Hematopoietic multipotent progenitor cell treated with erythropoietin and hydrocortisone succinate and interleukin-3 and kit ligand, for 17 days (in vitro differentiated cells): ENCODE measurements around the gene GPATCH8.

ENCODE experiments used
- DNase-seq: peaks from one replicate; pipeline ENCODE4 v3.0.0-alpha.2; 2015; ENCODE audit warnings: low spot score

GPATCH8 gene

GRCh38 chr17:44451016-44451627, 52.1 kb downstream of the GPATCH8 start:
- no peak for DNase-seq

DNA sequence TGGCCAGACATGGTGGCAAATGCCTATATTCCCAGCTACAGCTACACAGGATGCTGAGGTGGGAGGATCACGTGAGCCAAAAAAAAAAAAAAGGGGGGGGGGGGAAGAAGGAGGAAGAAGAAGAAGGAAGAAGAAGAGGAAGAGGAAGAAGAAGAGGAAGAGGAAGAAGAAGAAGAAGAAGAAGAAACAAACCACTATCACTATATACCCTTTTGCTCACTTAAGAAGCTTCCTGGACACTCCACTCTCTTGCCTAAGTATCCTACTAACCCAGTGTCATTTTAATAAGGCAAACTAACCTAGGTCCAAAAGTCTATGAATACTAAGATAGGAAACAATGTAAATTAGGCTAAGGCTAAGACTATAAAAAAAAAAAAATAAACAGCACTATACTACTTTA, 54.8 kb downstream of the GPATCH8 start:
- DNase-seq = no peak

DNA sequence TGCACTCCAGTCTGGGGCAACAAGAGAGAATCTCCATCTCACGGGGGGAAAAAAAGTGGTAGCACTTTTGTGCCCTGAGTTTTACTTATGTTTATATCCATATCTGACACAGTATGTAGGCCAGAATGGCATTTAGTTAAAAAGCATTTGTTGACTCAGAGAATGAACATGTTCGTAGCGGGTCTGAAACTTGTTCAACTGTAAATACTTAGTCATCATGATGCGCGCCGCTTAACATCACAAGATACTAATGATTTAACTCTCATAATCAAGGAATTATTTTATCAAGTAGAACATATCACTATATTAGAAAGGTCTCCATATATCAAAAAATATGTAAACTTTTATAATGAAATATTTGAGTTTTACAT, 58.5 kb downstream of the GPATCH8 start:
- DNase-seq = no peak

- no peak for DNase-seq
Observed at GRCh38 chr17:44442806-44443205, 60.4 kb downstream of the GPATCH8 start.

GRCh38 chr17:44439168-44439567, 64.0 kb downstream of the GPATCH8 start:
- DNase-seq = no peak

- no peak for DNase-seq
Observed at GRCh38 chr17:44438636-44439035, 64.6 kb downstream of the GPATCH8 start.

DNA sequence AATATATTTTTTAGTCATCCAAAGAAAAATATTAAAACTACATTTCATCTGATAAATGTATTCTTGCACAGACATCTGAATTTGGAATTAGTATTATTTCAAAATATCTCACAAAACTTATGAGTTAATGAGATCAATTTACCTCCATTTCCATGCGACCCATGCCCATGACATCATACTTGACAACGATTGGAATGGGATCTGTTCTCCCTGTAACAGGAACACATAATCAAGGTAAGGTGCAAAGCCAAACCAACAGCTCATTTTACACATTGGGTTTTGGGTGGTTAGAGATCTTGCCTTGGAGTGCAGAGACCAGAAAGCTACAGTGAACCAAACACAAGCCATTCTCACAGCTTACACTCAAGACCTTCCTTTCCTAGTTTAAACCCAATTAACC, 66.9 kb downstream of the GPATCH8 start:
- no peak for DNase-seq

DNA sequence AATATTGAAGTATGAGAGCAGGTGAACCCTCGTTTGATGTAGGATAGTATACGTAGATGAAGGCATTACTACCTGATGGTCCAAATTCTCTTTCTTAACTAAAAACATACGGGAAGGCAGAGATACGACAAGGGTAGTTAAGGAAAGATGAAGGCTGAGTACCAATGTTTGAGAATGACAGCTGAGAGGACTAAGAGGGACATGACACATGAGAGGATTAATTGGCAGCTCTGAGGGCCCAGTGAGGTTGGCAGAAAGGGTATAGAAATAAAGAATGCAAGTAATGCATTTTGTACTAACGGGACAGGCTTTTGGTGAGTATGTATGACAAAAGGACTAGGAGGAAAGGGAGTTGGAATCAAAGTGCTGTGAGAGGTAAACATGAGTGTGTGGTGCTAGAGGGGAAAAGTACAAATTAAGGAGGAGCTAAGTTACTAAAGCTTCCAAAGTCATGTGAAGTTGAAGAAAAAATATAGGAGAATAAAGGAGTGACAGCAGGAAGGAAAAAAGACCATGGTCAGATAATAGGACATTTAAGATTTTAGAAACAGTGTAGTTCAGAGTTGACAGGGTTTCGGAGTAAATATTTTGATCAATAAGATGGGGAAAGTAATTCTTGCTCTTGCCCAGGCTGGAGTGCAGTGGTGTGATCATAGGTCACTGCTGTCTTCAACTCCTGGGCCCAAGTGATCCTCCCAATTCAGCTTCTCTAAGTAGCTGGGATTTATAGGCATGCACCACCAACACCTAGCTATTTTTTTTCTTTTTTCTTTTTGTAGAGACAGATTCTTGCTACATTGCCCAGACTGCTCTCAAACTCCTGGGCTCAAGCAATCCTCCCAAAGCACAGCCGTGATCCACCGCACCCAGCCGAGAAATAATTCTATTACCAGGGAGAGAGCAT, 70.7 kb downstream of the GPATCH8 start:
- no peak for DNase-seq

GRCh38 chr17:44424828-44425461, 78.3 kb downstream of the GPATCH8 start:
- no peak for DNase-seq

DNA sequence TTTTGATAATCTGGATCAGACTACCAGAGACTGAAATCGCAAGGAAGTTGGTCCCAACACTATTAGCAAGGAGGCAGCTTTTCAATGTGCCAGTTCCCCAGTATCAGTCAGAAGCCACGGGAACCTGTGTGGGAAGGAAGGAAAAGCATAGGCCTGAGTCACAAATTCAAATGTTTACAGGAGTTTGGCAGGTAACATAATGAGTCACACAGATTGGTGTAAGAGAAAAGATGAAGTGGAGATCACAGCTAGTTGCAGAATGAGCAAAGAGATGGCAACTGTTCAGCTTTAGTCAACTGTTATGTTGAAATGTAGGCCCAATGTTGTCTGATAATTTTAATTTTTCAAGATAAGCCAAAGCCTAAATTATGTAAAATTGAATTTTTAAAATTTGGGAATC, 85.7 kb downstream of the GPATCH8 start:
- no peak for DNase-seq

- no peak for DNase-seq
Observed at GRCh38 chr17:44416558-44417289, 86.5 kb downstream of the GPATCH8 start.

GRCh38 chr17:44414394-44415155, 88.6 kb downstream of the GPATCH8 start:
- no peak for DNase-seq

DNA sequence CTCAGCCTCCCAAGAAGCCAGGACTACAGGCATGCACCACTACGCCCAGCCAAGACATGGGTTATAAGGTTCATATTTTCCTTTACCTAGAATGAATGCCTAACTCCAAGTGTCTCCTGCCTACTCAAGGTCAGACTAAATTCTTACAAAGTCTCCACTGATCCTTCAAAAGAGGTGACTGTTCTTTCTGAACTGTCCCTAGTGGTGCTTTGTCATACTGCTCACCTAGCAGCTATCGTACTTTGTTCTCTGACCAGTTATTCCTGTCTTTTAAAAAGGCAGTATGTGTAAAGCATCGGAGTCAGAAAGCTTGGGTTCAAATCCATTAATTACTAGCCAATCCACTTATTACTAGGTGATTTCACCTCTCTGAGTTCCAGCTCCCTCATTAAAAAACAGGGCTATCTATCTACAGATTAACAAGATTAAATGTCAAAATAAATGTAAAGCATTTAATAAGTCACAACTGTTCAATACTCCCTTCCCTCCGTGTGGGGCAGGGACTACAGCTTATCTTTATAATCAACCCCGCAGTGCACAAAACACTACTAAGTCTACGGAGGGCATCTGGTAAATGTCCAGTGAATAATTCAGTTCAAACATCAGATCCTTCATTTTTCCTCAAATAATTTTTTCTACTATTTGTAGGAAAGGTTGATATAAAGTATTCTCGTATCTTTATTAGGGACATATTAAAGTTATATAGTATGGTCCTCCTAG, 93.7 kb downstream of the GPATCH8 start:
- DNase-seq = no peak

GRCh38 chr17:44408786-44409185, 94.4 kb downstream of the GPATCH8 start:
- no peak for DNase-seq

GRCh38 chr17:44402564-44403172, 100.5 kb downstream of the GPATCH8 start:
- DNase-seq = no peak

GRCh38 chr17:44400226-44400847, 102.9 kb downstream of the GPATCH8 start:
- DNase-seq = peak; percentile 42

- no peak for DNase-seq
Observed at GRCh38 chr17:44398692-44399691, 104.2 kb downstream of the GPATCH8 start.

DNA sequence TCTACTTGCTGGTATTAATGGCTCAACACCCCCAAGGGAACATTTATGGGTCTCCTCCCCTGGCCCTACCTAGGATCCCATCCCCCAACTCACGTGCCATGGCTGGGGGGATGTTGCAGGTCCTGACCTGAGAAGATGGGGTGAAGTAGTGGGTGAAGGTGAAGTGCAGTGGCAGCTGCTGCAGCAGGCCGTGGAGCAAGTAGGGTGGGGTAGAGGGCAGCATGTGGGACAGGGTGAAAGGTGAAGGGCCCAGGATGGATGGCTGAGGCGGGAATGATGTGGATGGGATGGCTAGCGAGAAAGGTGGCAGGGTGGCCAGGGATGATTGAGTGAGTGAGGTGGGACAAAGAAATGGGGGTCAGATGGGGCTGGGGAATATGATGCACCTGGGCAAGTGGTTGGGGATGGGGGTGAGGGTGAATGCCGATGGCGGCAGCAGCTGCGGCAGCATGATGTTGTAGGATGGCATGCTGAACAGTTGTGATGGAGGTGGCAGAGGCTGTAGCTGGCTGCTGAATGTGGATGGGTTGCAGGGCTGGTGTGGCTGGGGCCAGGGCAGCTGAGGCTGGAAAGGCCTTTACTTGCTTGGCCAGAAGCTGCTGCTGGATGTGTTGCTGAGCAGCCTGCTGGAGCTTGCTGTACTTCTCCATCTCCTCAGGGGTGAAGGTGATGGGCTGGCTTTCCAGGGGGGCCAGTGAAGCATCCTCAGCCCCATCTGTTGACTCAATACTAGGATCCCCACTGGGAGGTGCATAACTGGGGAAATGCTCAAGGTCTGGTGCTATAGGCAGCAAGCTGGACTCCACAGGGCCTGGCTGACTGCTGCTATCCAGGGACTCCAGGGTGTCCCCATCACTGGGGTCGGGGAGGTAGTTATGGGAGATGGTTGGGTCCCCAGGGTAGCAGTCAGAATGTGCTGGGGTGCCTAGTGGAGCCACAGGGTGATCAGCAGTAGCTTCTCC, 105.4 kb downstream of the GPATCH8 start:
- DNase-seq = no peak
